Measurements from ENCODE around the gene NCAM1.

DNA sequence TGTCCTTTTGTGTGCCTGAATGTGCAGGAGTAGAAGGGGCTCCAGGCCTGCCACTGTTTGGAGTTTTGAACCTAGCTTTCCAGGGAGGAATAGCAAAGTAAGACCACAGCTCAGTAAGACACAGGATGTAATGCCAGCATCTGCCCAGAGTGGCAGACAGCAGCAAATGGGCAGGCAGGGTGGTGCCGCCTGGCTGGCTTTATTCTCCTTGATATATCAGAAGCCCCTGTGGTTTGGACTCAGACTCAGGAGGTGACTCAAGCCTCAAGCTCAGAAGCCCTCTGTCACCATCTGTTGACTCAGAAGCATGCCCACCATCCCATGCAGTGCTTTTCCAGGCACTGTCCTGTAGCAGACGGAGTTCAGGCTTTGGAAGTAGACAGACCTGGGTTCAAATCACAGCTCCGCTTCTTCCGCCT lies 280.4 kb downstream of the NCAM1 start:
- TF ChIP-seq, protein P1, sequence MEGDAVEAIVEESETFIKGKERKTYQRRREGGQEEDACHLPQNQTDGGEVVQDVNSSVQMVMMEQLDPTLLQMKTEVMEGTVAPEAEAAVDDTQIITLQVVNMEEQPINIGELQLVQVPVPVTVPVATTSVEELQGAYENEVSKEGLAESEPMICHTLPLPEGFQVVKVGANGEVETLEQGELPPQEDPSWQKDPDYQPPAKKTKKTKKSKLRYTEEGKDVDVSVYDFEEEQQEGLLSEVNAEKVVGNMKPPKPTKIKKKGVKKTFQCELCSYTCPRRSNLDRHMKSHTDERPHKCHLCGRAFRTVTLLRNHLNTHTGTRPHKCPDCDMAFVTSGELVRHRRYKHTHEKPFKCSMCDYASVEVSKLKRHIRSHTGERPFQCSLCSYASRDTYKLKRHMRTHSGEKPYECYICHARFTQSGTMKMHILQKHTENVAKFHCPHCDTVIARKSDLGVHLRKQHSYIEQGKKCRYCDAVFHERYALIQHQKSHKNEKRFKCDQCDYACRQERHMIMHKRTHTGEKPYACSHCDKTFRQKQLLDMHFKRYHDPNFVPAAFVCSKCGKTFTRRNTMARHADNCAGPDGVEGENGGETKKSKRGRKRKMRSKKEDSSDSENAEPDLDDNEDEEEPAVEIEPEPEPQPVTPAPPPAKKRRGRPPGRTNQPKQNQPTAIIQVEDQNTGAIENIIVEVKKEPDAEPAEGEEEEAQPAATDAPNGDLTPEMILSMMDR (IDR thresholded peaks at IDR 0.05 in 8 of 11, conservative IDR thresholded peaks at IDR 0.05 in 3 of 11) = no peak
- TF ChIP-seq POLR2AphosphoS5 (IDR thresholded peaks at IDR 0.05) = no peak
- no peak for TF ChIP-seq POLR2A (IDR thresholded peaks at IDR 0.05)

Data from spleen (tissue), 7 donors.